Motor neuron (in vitro differentiated cells): ENCODE data around the gene PLEKHA6. TPM values are rescaled to one million over a fixed set of nuclear protein-coding genes. Genes with fewer than 3 reads are reported as not detected.

Source experiments
- ATAC-seq, 8 experiments: fragments of 200-7000 bp; cut with Tn5 transposase; replicated peaks in 6 of 8; 2 replicates each; pipeline ENCODE4 v1.8.0; 2021; ENCODE audit warnings: mild to moderate bottlenecking in 8 of 8, moderate library complexity in 8 of 8
- H3K27ac ChIP-seq, 2 donors: fragments of 250-450 bp; sonication (Bioruptor Pico); 2 replicates each; pipeline ENCODE4 v1.9.0; 2021; ENCODE audit warnings: antibody characterized with exemption in 2 of 2, mild to moderate bottlenecking in 2 of 2, moderate library complexity in 1 of 2
- H3K4me1 ChIP-seq, 2 donors: fragments of 250-450 bp; sonication (Bioruptor Pico); replicated peaks in 1 of 2; 2 replicates each; pipeline ENCODE4 v1.6.1; 2021; ENCODE audit warnings: antibody characterized with exemption in 2 of 2, mild to moderate bottlenecking in 2 of 2, moderate library complexity in 1 of 2
- H3K4me3 ChIP-seq, 5 donors: fragments of 250-450 bp; sonication (Bioruptor Pico); 2 replicates each; pipeline ENCODE4 v1.9.0; 2021; ENCODE audit warnings: antibody characterized with exemption in 5 of 5, mild to moderate bottlenecking in 5 of 5, moderate library complexity in 4 of 5
- WGBS, 10 experiments: fragments of 450-650 bp; shearing (Covaris generic); methylation state at CpG; one replicate each; pipeline ENCODE4 v1.0.0; 2022; 5-methylcytosine and 5-hydroxymethylcytosine counted together
- in situ Hi-C, 9 experiments: fragments of 400-800 bp; cut with MboI; loops; one replicate each; pipeline ENCODE4 v1.15.0; 2021; ENCODE audit warnings: low sequenced_read_pairs in 9 of 9, low pct_unique_long_range_greater_than_20kb in 2 of 9; ENCODE audit not compliant: unreplicated experiment in 9 of 9
- total RNA-seq, 8 experiments: library from RNA; unstranded; fragments of 300-600 nt; gene quantifications; 2 replicates each; pipeline versions ENCODE4 v1.2.3 to v1.2.4, GENCODE V29; 2022

Gene PLEKHA6
- total RNA-seq, 8 experiments from 2014 or later, result 11.7 to 42.0 (median 24.0) TPM

DNA sequence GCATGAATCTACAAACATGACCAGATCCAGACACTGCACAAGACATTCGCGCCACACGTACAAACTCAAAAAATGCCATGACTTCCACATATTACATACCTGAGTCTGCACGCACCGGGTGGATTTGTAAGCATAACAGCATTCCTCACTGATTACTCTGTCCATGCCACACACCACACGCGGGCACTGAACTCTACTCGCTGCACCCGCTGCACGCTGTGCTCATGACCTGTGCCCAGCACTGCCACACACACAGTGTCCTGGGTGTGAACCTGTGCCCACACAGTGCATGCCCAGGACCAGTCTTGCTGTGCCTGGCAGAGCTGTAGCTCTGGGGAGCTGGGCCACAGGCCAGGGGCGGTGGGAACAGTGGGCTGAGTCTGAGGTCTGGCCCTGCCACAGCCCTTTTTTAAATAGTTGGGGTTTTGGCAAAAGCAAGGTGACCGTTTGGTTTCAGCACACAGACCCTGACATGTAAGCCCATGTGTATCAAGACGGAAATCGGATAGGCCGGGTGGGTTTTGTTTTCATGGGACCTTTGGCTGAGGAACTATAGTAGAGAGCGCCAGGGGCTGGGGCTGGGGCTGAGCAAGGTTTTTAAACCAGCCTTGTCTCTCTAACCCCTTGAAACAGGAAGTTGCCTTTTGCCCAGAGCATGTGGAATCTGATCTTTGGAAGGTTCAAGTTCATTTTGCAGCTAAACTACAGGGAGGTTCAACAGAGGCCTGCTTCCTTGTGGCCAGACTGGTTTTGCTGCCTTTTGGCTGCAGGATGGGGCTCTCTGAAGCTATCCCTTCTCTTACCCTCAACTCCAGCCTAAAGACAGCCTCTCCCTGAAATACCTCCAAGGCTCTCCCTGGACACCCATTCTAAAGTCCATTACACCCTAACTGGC lies 133.6 kb downstream of the PLEKHA6 start:
- in situ Hi-C loops, result no loop called here
- Histone ChIP-seq H3K4me1 (no peaks in the 10 kb centered on the region), H3K27ac (no peak overlapping the region), H3K4me3 (no peak overlapping the region)
- peak in 2 of 8 experiments; percentile 12 to 40 for ATAC-seq
- WGBS, 10 experiments, result 71 to 100% (median 92%) methylated on average over 2 to 11 of the region's 16 CpGs; no CpG with 5 or more reads in 1 of the 10 experiments

DNA sequence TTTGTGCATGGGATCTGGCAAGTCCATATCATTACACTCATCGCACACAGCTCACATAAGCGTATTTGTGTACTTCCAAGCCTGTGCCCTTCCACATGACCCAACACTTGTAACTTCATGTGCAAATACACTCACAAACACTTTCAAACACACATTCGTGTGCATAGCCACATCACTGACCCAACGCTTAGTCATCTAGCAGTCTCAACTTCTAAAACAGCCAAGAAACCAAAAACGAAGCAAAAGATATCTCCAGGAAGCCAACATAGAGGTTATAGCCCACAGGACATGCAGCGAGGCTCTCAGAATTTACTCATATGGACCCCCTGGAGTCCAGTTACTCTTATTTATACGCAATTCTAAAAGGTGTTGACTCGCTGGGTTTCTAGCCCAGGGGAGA lies 135.1 kb downstream of the PLEKHA6 start:
- no peaks in the 10 kb centered on the region for H3K4me1 ChIP-seq
- in situ Hi-C loops, result loop anchor here in 1 of 9 experiments (25.0 kb wide), 1 partner anchor 163 kb away; no protein-coding TSS in a partner anchor
- WGBS, 10 experiments, result 27 to 100% (median 86%) methylated on average over 1 to 8 of the region's 8 CpGs; no CpG with 5 or more reads in 1 of the 10 experiments
- ATAC-seq, result peak in 1 of 8 experiments; percentile 34
- no peak overlapping the region for H3K27ac ChIP-seq
- no peak overlapping the region for H3K4me3 ChIP-seq

DNA sequence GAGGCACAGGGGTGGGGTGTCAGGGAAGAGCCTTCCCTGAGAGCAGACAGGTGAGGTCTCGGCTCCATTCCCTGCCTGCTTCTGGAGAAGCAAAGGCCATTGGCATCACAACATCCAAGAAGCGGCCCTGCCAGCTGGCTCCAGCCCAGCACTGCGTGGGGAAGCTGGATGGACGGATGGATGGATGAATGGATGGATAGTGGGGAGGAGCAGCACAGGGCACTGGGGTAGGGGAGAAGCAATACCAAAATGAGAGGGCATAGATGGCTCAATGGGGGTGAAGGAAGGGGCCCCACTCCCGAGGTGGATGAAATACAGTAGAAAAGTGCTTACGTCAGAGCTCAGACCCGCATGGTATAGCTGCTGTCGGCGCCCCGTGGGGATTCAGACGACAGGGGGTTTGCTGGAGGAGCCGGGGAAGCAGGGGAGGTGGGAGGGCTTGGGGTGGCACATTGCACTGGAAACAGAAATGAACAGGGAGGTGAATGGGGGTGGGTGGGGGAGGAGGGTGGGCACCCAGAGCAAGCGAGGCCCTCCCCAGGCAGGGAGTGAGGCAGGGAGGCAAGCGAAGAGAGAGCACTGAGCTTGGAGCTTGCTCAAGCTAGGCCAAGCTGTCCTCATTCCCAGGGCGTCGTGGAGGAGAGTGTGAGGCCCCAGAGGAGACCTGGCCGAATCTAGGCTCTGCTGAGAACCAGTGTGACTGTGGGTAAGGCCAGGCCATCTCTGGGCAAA lies 136.4 kb downstream of the PLEKHA6 start:
- H3K4me1 ChIP-seq, result no peaks in the 10 kb centered on the region
- WGBS, 10 experiments, result 67 to 100% (median 87%) methylated on average over 1 to 5 of the region's 17 CpGs; no CpG with 5 or more reads in 4 of the 10 experiments
- H3K27ac ChIP-seq, result no peak overlapping the region
- ATAC-seq, result no peak
- H3K4me3 ChIP-seq, result no peak overlapping the region
- in situ Hi-C loops, result loop anchor here in 1 of 9 experiments (25.0 kb wide), 1 partner anchor 164 kb away; no protein-coding TSS in a partner anchor

DNA sequence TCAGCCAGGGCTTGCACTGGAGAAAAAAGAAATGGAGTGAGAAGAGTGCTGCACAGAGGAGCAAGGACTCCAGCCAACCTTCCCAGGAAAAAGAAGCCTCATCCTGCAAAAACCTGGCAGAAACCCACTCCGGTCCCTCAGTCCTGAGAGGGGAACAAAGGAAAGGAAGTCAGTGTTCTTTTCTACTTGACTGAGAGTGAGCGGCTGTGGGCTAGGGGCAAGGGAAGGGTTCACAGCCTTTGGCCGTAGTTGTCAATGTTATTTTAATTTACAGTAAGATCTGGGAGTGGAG lies 137.0 kb downstream of the PLEKHA6 start:
- no peak for ATAC-seq
- WGBS, 10 experiments, result 67 to 100% (median 93%) methylated on average over 1 to 2 of the region's 3 CpGs; no CpG with 5 or more reads in 5 of the 10 experiments
- in situ Hi-C loops, result loop anchor here in 1 of 9 experiments (25.0 kb wide), 1 partner anchor 165 kb away; no protein-coding TSS in a partner anchor
- H3K27ac ChIP-seq, result no peak overlapping the region
- no peaks in the 10 kb centered on the region for H3K4me1 ChIP-seq
- H3K4me3 ChIP-seq, result no peak overlapping the region

- 91 to 100% (median 93%) methylated on average over 2 to 7 of the region's 8 CpGs; no CpG with 5 or more reads in 6 of the 10 experiments for WGBS, 10 experiments
Observed at GRCh38 chr1:204222006-204222763, 137.5 kb downstream of the PLEKHA6 start.

GRCh38 chr1:204221271-204221670 lies 138.5 kb downstream of the PLEKHA6 start:
- in situ Hi-C loops, result loop anchor here in 1 of 9 experiments (25.0 kb wide), 1 partner anchor 166 kb away; no protein-coding TSS in a partner anchor
- H3K27ac ChIP-seq, result no peak overlapping the region
- no peak for ATAC-seq

More at GRCh38 chr1:204222006-204222763, 137.5 kb downstream of the PLEKHA6 start:
- Histone ChIP-seq H3K27ac (no peak overlapping the region), H3K4me3 (no peak overlapping the region), H3K4me1 (no peaks in the 10 kb centered on the region)
- in situ Hi-C loops, result loop anchor here in 1 of 9 experiments (25.0 kb wide), 1 partner anchor 165 kb away; no protein-coding TSS in a partner anchor
- no peak for ATAC-seq

GRCh38 chr1:204219971-204220616 lies 139.6 kb downstream of the PLEKHA6 start:
- peak in 2 of 8 experiments; percentile 24 to 33 for ATAC-seq
- in situ Hi-C loops, result loop anchor here in 1 of 9 experiments (25.0 kb wide), 1 partner anchor 167 kb away; no protein-coding TSS in a partner anchor
- Histone ChIP-seq H3K4me3 (no peak overlapping the region), H3K4me1 (no peaks in the 10 kb centered on the region), H3K27ac (peak overlapping the region in 1 of 2 donors; percentile 41)
- 13 to 83% (median 57%) methylated on average over 1 to 9 of the region's 10 CpGs; no CpG with 5 or more reads in 2 of the 10 experiments for WGBS, 10 experiments

More at GRCh38 chr1:204221271-204221670, 138.5 kb downstream of the PLEKHA6 start:
- H3K4me1 ChIP-seq, result no peaks in the 10 kb centered on the region
- H3K4me3 ChIP-seq, result no peak overlapping the region
- WGBS, 10 experiments, result 72 to 100% (median 82%) methylated on average over 1 to 7 of the region's 11 CpGs; no CpG with 5 or more reads in 5 of the 10 experiments

DNA sequence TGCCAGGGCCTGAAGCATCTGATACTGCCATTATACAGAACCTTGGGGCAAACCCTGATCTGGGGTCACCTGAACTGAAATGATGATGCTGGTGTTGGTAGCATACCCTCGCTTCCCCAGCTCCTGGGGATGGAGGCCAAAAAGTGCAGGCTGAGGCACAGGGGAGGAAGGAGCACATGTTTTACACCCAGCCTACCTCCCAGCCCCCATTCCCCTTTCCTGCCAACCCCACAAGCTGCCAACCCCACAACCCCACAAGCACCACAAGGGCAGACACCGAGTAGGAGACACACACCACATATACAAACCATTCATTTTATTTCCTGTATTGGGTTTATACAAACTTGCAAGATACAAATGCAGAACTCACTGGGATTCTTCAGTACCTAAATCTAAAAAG lies 141.2 kb downstream of the PLEKHA6 start:
- no peak for ATAC-seq
- no peak overlapping the region for H3K27ac ChIP-seq
- in situ Hi-C loops, result loop anchor here in 1 of 9 experiments (25.0 kb wide), 1 partner anchor 169 kb away; no protein-coding TSS in a partner anchor

DNA sequence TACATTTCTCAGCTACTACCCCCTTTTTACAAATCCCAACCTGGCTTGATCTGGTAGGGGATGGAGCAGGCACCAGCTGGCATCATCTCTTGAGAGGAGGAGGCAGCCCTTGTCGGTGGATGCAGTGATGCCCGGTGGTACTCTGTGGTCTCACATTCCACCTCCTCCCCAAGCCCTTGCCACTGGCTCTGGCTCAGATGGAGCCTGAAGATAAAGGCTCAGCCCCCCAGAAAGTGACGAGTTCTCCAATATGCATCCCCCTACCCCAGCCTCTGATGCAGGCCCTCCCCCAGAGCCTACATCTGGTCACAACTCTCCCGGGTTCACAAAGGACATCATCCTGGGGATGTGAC lies 142.1 kb downstream of the PLEKHA6 start:
- WGBS, 10 experiments, result 52 to 80% (median 53%) methylated on average over 2 of the region's 4 CpGs; no CpG with 5 or more reads in 7 of the 10 experiments
- Histone ChIP-seq H3K27ac (no peak overlapping the region), H3K4me3 (no peak overlapping the region), H3K4me1 (peaks cover 0 to 12% of the 10 kb centered on the region in 2 donors)
- in situ Hi-C loops, result loop anchor here in 1 of 9 experiments (25.0 kb wide), 1 partner anchor 170 kb away; no protein-coding TSS in a partner anchor
- no peak for ATAC-seq

More for the DNA sequence above, 141.2 kb downstream of the PLEKHA6 start:
- H3K4me3 ChIP-seq, result no peak overlapping the region
- 77 to 100% (median 90%) methylated on average over 1 to 2 of the region's 2 CpGs; no CpG with 5 or more reads in 6 of the 10 experiments for WGBS, 10 experiments
- H3K4me1 ChIP-seq, result peaks cover 0 to 11% of the 10 kb centered on the region in 2 donors

DNA sequence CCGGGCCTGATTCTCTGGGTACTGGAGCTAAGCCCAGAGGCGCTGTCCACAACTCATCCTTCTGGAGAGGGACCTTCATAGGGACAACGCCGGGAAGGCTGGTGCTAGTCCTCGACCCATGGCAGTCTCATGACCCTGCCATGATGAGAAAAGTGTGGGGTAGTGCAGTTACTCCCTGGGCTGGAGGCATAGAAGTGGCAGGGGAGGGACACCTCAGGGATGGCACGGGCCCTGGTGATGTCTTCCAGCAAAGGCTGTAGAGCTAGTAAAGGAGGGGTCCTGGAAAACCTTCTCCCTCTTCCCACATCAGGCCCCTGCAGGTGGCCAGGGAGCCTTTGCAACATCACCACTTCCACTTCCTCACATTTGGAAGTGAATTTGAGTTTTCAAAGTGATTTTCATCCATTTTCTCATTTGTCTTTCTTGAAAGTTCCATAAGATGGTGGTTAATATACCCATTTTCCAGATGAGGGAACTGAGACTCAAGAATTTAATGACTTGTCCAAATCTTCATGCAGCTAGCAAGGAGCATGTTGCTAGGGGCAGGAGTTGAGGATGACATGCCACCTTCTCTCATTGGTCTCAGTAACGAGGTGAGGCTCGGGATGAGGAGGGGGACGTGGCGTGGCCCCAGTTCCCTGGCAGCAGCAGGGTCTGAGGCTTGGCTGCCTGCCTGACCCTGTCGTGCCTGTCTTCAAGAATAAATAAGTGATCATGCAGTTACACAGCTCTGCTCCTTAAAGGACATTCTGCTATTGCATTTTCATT lies 142.7 kb downstream of the PLEKHA6 start:
- WGBS, 10 experiments, result 49 to 100% (median 87%) methylated on average over 1 to 11 of the region's 11 CpGs; no CpG with 5 or more reads in 3 of the 10 experiments
- H3K4me1 ChIP-seq, result peaks cover 0 to 12% of the 10 kb centered on the region in 2 donors
- ATAC-seq, result no peak
- no peak overlapping the region for H3K4me3 ChIP-seq
- in situ Hi-C loops, result loop anchor here in 1 of 9 experiments (25.0 kb wide), 1 partner anchor 170 kb away; no protein-coding TSS in a partner anchor
- no peak overlapping the region for H3K27ac ChIP-seq

DNA sequence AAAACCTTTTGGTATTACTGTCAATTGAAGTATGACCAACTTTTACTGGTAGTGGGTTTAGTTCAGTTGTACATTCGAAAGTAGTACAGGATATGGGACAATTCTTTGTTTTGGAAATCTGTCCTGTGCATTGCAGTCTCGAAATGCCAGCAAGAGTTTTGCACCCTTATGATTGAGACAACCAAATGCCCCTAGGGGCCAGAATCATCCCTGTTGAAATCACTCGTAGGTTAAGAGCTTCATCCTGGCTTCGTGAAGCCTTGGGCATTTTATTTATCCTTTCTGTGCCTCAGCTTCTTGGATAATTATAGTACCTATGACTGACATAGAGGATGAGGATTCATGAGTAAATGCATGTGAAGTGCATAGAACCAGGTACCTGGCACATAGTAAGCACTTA lies 143.5 kb downstream of the PLEKHA6 start:
- no peak overlapping the region for H3K4me3 ChIP-seq
- in situ Hi-C loops, result loop anchor here in 1 of 9 experiments (25.0 kb wide), 1 partner anchor 171 kb away; no protein-coding TSS in a partner anchor
- peaks cover 0 to 12% of the 10 kb centered on the region in 2 donors for H3K4me1 ChIP-seq
- WGBS, 10 experiments, result 49 to 88% (median 77%) methylated on average over 1 to 4 of the region's 4 CpGs; no CpG with 5 or more reads in 2 of the 10 experiments
- ATAC-seq, result no peak
- no peak overlapping the region for H3K27ac ChIP-seq
